ENCODE data around the gene CAMKK2.

The CAMKK2 gene

GRCh38 chr12:121294151-121294889 lies 2.2 kb downstream of the CAMKK2 start:
- CTCF ChIA-PET = interaction anchor here (0.7 kb wide), 1 partner anchor 43 kb away, joined by 3 read pairs; no protein-coding TSS in a partner anchor
- TF ChIP-seq L3MBTL2 (conservative IDR thresholded peaks at IDR 0.05) = no peak
- TF ChIP-seq FOXM1 (IDR thresholded peaks at IDR 0.05; ENCODE audit: borderline replicate concordance) = no peak
- TF ChIP-seq NFRKB (IDR thresholded peaks at IDR 0.05) = no peak
- TF ChIP-seq HDGF (IDR thresholded peaks at IDR 0.05; ENCODE audit: borderline replicate concordance) = no peak
- DNase-seq (ENCODE audit: extremely low spot score) = no peak
- POLR2A ChIA-PET = no interaction called here

- TF ChIP-seq ZNF384 (IDR thresholded peaks at IDR 0.05) (no peak), ARNT (IDR thresholded peaks at IDR 0.05) (no peak), SUZ12 (IDR thresholded peaks at IDR 0.05) (no peak), TARDBP (IDR thresholded peaks at IDR 0.05) (no peak)
- CTCF ChIA-PET = no interaction called here
Measured at GRCh38 chr12:121293603-121294002, 2.9 kb downstream of the CAMKK2 start.

GRCh38 chr12:121290410-121290809 lies 6.1 kb downstream of the CAMKK2 start:
- POLR2A ChIA-PET = no interaction called here
- no peak for TF ChIP-seq HDGF (IDR thresholded peaks at IDR 0.05; ENCODE audit: borderline replicate concordance)
- TF ChIP-seq CTBP1 (IDR thresholded peaks at IDR 0.05; ENCODE audit: borderline replicate concordance) = no peak
- TF ChIP-seq ZNF384 (IDR thresholded peaks at IDR 0.05) = no peak
- no peak for TF ChIP-seq ELF4 (IDR thresholded peaks at IDR 0.05)
- TF ChIP-seq SP1 (IDR thresholded peaks at IDR 0.05) = no peak
- no peak for TF ChIP-seq ARNT (IDR thresholded peaks at IDR 0.05)
- TF ChIP-seq NFRKB (IDR thresholded peaks at IDR 0.05) = no peak
- TF ChIP-seq LEF1 (IDR thresholded peaks at IDR 0.05; ENCODE audit: borderline replicate concordance) = no peak
- no peak for TF ChIP-seq L3MBTL2 (conservative IDR thresholded peaks at IDR 0.05)
- DNase-seq (ENCODE audit: extremely low spot score) = no peak
- CTCF ChIA-PET = no interaction called here

More at GRCh38 chr12:121293603-121294002, 2.9 kb downstream of the CAMKK2 start:
- DNase-seq (ENCODE audit: extremely low spot score) = no peak
- POLR2A ChIA-PET = no interaction called here

- TF ChIP-seq, protein P1, sequence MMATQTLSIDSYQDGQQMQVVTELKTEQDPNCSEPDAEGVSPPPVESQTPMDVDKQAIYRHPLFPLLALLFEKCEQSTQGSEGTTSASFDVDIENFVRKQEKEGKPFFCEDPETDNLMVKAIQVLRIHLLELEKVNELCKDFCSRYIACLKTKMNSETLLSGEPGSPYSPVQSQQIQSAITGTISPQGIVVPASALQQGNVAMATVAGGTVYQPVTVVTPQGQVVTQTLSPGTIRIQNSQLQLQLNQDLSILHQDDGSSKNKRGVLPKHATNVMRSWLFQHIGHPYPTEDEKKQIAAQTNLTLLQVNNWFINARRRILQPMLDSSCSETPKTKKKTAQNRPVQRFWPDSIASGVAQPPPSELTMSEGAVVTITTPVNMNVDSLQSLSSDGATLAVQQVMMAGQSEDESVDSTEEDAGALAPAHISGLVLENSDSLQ (IDR thresholded peaks at IDR 0.05) = no peak
- TF ChIP-seq FOXA1 (IDR thresholded peaks at IDR 0.05) = no peak
- no peak for TF ChIP-seq TARDBP (IDR thresholded peaks at IDR 0.05)
- TF ChIP-seq ELF4 (IDR thresholded peaks at IDR 0.05) = no peak
- no peak for TF ChIP-seq ZNF384 (IDR thresholded peaks at IDR 0.05)
- TF ChIP-seq ARNT (IDR thresholded peaks at IDR 0.05) = no peak
- TF ChIP-seq L3MBTL2 (conservative IDR thresholded peaks at IDR 0.05) = no peak
- TF ChIP-seq BHLHE40 (IDR thresholded peaks at IDR 0.05; ENCODE audit: borderline replicate concordance) = no peak
- TF ChIP-seq SUZ12 (IDR thresholded peaks at IDR 0.05) = no peak
- TF ChIP-seq NFRKB (IDR thresholded peaks at IDR 0.05) = no peak
- TF ChIP-seq SP1 (IDR thresholded peaks at IDR 0.05) = no peak
- TF ChIP-seq FOXM1 (IDR thresholded peaks at IDR 0.05; ENCODE audit: borderline replicate concordance) = no peak
- no peak for TF ChIP-seq FOXK2 (IDR thresholded peaks at IDR 0.05)
- TF ChIP-seq LEF1 (IDR thresholded peaks at IDR 0.05; ENCODE audit: borderline replicate concordance) = no peak
- TF ChIP-seq CTBP1 (IDR thresholded peaks at IDR 0.05; ENCODE audit: borderline replicate concordance) = no peak
- TF ChIP-seq HDGF (IDR thresholded peaks at IDR 0.05; ENCODE audit: borderline replicate concordance) = no peak
- CTCF ChIA-PET = no interaction called here
- no peak for DNase-seq (ENCODE audit: extremely low spot score)
- POLR2A ChIA-PET = no interaction called here
Measured at GRCh38 chr12:121289962-121290361, 6.5 kb downstream of the CAMKK2 start.

GRCh38 chr12:121288986-121289385 lies 7.5 kb downstream of the CAMKK2 start:
- CTCF ChIA-PET = no interaction called here

GRCh38 chr12:121288158-121288845 lies 8.2 kb downstream of the CAMKK2 start:
- no peak for DNase-seq (ENCODE audit: extremely low spot score)
- CTCF ChIA-PET = no interaction called here
- TF ChIP-seq ZNF384 (IDR thresholded peaks at IDR 0.05) (no peak), ELF4 (IDR thresholded peaks at IDR 0.05) (no peak), L3MBTL2 (conservative IDR thresholded peaks at IDR 0.05) (no peak), SP1 (IDR thresholded peaks at IDR 0.05) (no peak), BHLHE40 (IDR thresholded peaks at IDR 0.05; ENCODE audit: borderline replicate concordance) (no peak), ARNT (IDR thresholded peaks at IDR 0.05) (no peak), FOXK2 (IDR thresholded peaks at IDR 0.05) (no peak), NFRKB (IDR thresholded peaks at IDR 0.05) (no peak), LEF1 (IDR thresholded peaks at IDR 0.05; ENCODE audit: borderline replicate concordance) (no peak), FOXM1 (IDR thresholded peaks at IDR 0.05; ENCODE audit: borderline replicate concordance) (no peak), SUZ12 (IDR thresholded peaks at IDR 0.05) (no peak), TARDBP (IDR thresholded peaks at IDR 0.05) (no peak), FOXA1 (IDR thresholded peaks at IDR 0.05) (no peak), HDGF (IDR thresholded peaks at IDR 0.05; ENCODE audit: borderline replicate concordance) (no peak)
- TF ChIP-seq, protein P1 (IDR thresholded peaks at IDR 0.05) = no peak
- POLR2A ChIA-PET = no interaction called here

More at GRCh38 chr12:121288986-121289385, 7.5 kb downstream of the CAMKK2 start:
- POLR2A ChIA-PET = no interaction called here
- DNase-seq (ENCODE audit: extremely low spot score) = no peak
- TF ChIP-seq L3MBTL2 (conservative IDR thresholded peaks at IDR 0.05) (no peak), BHLHE40 (IDR thresholded peaks at IDR 0.05; ENCODE audit: borderline replicate concordance) (no peak), ARNT (IDR thresholded peaks at IDR 0.05) (no peak), SUZ12 (IDR thresholded peaks at IDR 0.05) (no peak), SP1 (IDR thresholded peaks at IDR 0.05) (no peak), NFRKB (IDR thresholded peaks at IDR 0.05) (no peak), LEF1 (IDR thresholded peaks at IDR 0.05; ENCODE audit: borderline replicate concordance) (no peak)
- TF ChIP-seq, protein P1 (IDR thresholded peaks at IDR 0.05) = no peak

Measured in HEK293T (cell line).